Upper lobe of left lung (tissue), 4 donors: ENCODE results near the gene PPP2R2C.

Experiments used
- POLR2A ChIP-seq, 4 donors: fragments of 450-650 bp; IDR thresholded peaks; one replicate each; pipeline ENCODE4 v1.5.1; 2016 to 2017; ENCODE audit warnings: antibody characterized with exemption in 4 of 4, mild to moderate bottlenecking in 2 of 4
- POLR2AphosphoS5 ChIP-seq, 2 donors: sonication (generic); formaldehyde crosslinking; IDR thresholded peaks; one replicate each; pipeline ENCODE4 v1.5.1; 2017; ENCODE audit warnings: antibody characterized with exemption in 2 of 2
- TF ChIP-seq, protein P1 (sequence below), 6 experiments: fragments of 450-650 bp in 4 of 6; fragments of 200-600 bp in 2 of 6; sonication (generic) in 2 of 6; IDR thresholded peaks; one replicate each; pipeline ENCODE4 v1.5.1; 2016 to 2019; ENCODE audit warnings: antibody characterized with exemption in 6 of 6

- TF ChIP-seq POLR2A (IDR thresholded peaks at IDR 0.05) (no peak), POLR2AphosphoS5 (IDR thresholded peaks at IDR 0.05) (no peak)
- TF ChIP-seq, protein P1, sequence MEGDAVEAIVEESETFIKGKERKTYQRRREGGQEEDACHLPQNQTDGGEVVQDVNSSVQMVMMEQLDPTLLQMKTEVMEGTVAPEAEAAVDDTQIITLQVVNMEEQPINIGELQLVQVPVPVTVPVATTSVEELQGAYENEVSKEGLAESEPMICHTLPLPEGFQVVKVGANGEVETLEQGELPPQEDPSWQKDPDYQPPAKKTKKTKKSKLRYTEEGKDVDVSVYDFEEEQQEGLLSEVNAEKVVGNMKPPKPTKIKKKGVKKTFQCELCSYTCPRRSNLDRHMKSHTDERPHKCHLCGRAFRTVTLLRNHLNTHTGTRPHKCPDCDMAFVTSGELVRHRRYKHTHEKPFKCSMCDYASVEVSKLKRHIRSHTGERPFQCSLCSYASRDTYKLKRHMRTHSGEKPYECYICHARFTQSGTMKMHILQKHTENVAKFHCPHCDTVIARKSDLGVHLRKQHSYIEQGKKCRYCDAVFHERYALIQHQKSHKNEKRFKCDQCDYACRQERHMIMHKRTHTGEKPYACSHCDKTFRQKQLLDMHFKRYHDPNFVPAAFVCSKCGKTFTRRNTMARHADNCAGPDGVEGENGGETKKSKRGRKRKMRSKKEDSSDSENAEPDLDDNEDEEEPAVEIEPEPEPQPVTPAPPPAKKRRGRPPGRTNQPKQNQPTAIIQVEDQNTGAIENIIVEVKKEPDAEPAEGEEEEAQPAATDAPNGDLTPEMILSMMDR (IDR thresholded peaks at IDR 0.05), result no peak
Measured at GRCh38 chr4:6396696-6397236, 75.6 kb downstream of the PPP2R2C start.
